Activated T-cell treated with anti-CD3 and anti-CD28 coated beads, Interleukin-2, amount 50 U/mL, for 1 hour (primary cell): ENCODE measurements around the gene OR2D3.
"Not testable (repeated sequence)": the region's sequence is repeated elsewhere in the genome, so short reads cannot be mapped to it uniquely, and the experiment has no call there.

Experiments used
- DNase-seq: peaks from one replicate; pipeline ENCODE4 v3.0.0-alpha.2; 2020

Gene OR2D3

GRCh38 chr11:6920702-6921101, at the start of gene OR2D3:
Gene OR2D3 (plus strand): TSS chr11:6921002. CDS start chr11:6921002, 0 bp downstream.
- DNase-seq: no peak

- DNase-seq: no peak
Observed at GRCh38 chr11:6871278-6871677, 49.5 kb upstream of the OR2D3 start.

- no peak for DNase-seq
Observed at GRCh38 chr11:6875761-6876160, 45.0 kb upstream of the OR2D3 start.

GRCh38 chr11:6876325-6876724, 44.5 kb upstream of the OR2D3 start, which contains the start of gene OR10A4:
Gene OR10A4 (plus strand): TSS chr11:6876625. CDS start chr11:6876648, 23 bp downstream.
- no peak for DNase-seq

- DNase-seq: no peak
Observed at GRCh38 chr11:6876914-6877313, 43.9 kb upstream of the OR2D3 start.

- DNase-seq: no peak
Observed at GRCh38 chr11:6882751-6883150, 38.1 kb upstream of the OR2D3 start.

GRCh38 chr11:6887711-6888110, 33.1 kb upstream of the OR2D3 start:
- not testable (repeated sequence) for DNase-seq

- DNase-seq: no peak
Observed at GRCh38 chr11:6888830-6889229, 32.0 kb upstream of the OR2D3 start.

- no peak for DNase-seq
Observed at GRCh38 chr11:6889835-6890234, 31.0 kb upstream of the OR2D3 start.

- no peak for DNase-seq
Observed at GRCh38 chr11:6892400-6892799, 28.4 kb upstream of the OR2D3 start, which contains the start of gene OR2D2. Gene OR2D2 (minus strand): TSS chr11:6892500. CDS start chr11:6892500, 0 bp downstream.

- no peak for DNase-seq
Observed at GRCh38 chr11:6894097-6894496, 26.7 kb upstream of the OR2D3 start.

GRCh38 chr11:6895010-6895409, 25.8 kb upstream of the OR2D3 start:
- no peak for DNase-seq

GRCh38 chr11:6898911-6899310, 21.9 kb upstream of the OR2D3 start:
- DNase-seq: no peak

GRCh38 chr11:6900327-6900999, 20.3 kb upstream of the OR2D3 start:
- DNase-seq: no peak

- not testable (repeated sequence) for DNase-seq
Observed at GRCh38 chr11:6904804-6905203, 16.0 kb upstream of the OR2D3 start.

GRCh38 chr11:6911378-6911777, 9.4 kb upstream of the OR2D3 start:
- DNase-seq: no peak

- no peak for DNase-seq
Observed at GRCh38 chr11:6911948-6912347, 8.9 kb upstream of the OR2D3 start.

- DNase-seq: no peak
Observed at GRCh38 chr11:6919698-6920097, 1.1 kb upstream of the OR2D3 start.

GRCh38 chr11:6925007-6925577, 4.3 kb downstream of the OR2D3 start:
- DNase-seq: no peak

- DNase-seq: no peak
Observed at GRCh38 chr11:6925636-6926207, 4.9 kb downstream of the OR2D3 start.

- DNase-seq: peak; percentile 33
Observed at GRCh38 chr11:6926208-6927029, 5.6 kb downstream of the OR2D3 start, which contains the start of gene ZNF215. Gene ZNF215 (plus strand): TSS chr11:6926426. CDS start chr11:6932273, 5,847 bp downstream.

GRCh38 chr11:6927030-6927617, 6.3 kb downstream of the OR2D3 start:
- no peak for DNase-seq

- no peak for DNase-seq
Observed at GRCh38 chr11:6928916-6929315, 8.1 kb downstream of the OR2D3 start.
